Astrocyte of the spinal cord (primary cell): ENCODE data around the gene CKAP2L.
A peak's percentile ranks its signal among the peaks of the same experiment; 100 is the strongest.

Experiments used
- DNase-seq: peaks from one replicate; pipeline ENCODE4 v3.0.0; 2011; ENCODE audit warnings: low read depth, low spot score
- H3K4me3 ChIP-seq: 2 replicates; pipeline ENCODE4 v1.5.1; 2011; ENCODE audit warnings: low read depth, mild to moderate bottlenecking, low read length, moderate library complexity
- in situ Hi-C: cut with HindIII; loops from 2 replicates; pipeline ENCODE4 v1.10.0; 2017; ENCODE audit warnings: low sequenced_read_pairs
- TF ChIP-seq, protein P1 (sequence below): IDR thresholded peaks from 2 replicates; pipeline ENCODE4 v1.5.1; 2012; ENCODE audit warnings: low read depth, mild to moderate bottlenecking, low read length, inconsistent platforms

The CKAP2L gene

DNA sequence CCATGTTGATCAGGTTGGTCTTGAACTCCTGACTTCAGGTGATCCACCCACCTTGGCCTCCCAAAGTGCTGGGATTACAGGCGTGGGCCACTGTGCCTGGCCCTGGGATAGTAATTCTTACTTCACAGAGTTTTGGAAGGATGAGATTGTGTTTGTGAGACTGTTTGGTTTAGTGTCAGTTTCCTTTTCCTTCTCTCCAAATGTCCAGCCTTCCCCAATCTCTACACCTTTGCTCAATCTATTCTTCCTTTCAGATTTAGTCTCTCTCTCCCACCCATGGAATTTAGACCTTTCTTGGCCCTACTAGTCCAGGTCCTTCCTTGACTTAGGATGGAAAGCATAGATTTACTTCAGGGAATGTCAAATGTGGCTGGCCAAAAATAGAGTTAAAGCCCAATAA is 32.1 kb upstream of the CKAP2L start:
- DNase-seq: no peak
- no peak overlapping the region for H3K4me3 ChIP-seq
- TF ChIP-seq, protein P1, sequence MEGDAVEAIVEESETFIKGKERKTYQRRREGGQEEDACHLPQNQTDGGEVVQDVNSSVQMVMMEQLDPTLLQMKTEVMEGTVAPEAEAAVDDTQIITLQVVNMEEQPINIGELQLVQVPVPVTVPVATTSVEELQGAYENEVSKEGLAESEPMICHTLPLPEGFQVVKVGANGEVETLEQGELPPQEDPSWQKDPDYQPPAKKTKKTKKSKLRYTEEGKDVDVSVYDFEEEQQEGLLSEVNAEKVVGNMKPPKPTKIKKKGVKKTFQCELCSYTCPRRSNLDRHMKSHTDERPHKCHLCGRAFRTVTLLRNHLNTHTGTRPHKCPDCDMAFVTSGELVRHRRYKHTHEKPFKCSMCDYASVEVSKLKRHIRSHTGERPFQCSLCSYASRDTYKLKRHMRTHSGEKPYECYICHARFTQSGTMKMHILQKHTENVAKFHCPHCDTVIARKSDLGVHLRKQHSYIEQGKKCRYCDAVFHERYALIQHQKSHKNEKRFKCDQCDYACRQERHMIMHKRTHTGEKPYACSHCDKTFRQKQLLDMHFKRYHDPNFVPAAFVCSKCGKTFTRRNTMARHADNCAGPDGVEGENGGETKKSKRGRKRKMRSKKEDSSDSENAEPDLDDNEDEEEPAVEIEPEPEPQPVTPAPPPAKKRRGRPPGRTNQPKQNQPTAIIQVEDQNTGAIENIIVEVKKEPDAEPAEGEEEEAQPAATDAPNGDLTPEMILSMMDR: no peak
- in situ Hi-C loops: no loop called here

DNA sequence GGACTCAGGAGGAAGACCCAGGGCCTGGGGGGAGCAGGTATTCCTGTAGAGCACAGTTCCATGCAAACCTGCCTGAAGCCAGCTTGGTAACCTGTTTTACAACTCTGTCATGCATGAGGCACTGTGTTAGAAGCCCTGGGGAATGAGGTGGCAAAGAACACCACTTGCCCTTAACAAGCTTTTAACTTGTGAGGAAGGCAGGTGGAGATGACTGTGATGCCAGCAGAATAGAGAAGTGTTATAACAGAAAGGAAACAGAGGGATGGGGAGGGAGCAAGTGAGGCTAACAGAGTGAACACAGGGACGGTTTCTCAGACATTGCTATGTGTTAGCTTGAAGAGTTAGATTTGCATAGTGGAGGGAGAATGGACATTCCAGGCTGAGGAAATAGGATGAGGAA is 31.4 kb upstream of the CKAP2L start:
- TF ChIP-seq, protein P1: no peak
- in situ Hi-C loops: no loop called here
- H3K4me3 ChIP-seq: no peak overlapping the region
- no peak for DNase-seq

DNA sequence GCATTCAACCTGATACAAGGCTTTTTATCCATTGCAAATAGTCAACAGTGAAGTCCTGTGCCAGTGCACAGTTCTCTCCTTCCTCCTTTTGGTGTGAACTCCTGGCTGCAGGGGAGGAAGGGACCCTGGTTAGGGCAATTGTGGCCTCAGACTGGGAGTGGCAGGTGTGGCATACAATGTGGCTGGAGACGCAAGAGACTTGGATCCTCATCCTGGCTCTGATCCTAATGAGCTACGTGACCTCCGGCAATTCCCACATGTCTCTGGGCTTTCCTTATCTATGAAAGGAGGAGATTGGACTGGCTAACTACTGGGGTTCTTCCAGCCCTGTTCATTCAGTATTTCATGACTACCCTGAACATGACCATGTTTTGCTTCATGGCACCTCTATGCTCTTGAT is 30.4 kb upstream of the CKAP2L start:
- H3K4me3 ChIP-seq: no peak overlapping the region
- in situ Hi-C loops: no loop called here
- TF ChIP-seq, protein P1: no peak
- DNase-seq: no peak

DNA sequence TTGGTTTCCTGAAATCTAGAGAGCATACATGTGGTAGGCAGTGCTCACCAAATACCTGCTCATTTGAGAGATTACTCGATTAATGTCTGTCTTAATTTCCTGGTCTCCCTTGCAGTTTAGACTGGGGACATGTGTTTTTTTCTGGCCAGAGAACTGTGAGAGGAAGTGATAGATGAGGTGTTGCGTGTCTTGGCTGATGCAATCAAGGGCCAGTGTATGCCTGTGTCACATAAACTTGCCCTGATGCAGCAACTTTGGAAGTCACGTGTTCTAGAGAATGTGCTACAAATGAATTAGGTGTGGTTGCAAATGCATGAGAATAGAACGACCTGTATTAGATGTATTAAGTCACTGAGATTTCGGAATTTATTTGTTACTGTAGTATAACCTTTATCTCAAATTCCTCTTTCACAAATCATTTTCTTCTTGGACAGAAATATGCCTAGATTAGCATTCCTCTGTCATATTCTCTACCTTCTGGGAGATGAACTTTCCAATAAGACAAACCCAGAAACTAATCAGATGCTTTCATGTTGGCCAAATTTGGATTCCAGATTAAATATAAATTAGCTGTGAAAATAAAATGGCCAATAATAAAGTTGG is 29.8 kb upstream of the CKAP2L start:
- TF ChIP-seq, protein P1: no peak
- H3K4me3 ChIP-seq: no peak overlapping the region
- DNase-seq: peak; percentile 63
- in situ Hi-C loops: no loop called here

DNA sequence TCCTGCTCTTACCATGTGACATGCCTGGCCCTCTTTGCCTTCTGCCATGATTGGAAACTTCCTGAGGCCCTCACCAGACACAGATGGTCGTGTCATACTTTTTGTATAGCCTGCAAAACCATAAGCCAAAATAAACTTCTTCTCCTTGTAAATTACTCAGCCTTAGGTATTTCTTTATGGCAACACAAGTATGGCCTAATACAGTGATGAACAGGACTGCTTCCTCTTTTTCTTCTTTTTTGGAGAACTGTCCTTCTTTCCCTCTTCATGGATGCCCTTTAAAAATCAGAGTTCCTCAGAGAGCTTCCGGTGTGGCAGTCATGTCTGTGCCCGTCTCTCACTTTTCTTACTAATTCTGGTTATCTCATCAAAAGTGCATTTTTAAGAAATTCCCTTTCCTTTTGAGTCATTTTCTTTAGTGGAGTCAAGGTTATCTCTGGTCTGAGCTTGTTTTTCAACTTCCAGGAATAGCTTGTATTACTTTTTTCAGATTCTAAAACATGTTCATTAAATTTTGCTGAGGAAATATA is 29.1 kb upstream of the CKAP2L start:
- in situ Hi-C loops: no loop called here
- TF ChIP-seq, protein P1: no peak
- no peak overlapping the region for H3K4me3 ChIP-seq
- DNase-seq: peak; percentile 7

DNA sequence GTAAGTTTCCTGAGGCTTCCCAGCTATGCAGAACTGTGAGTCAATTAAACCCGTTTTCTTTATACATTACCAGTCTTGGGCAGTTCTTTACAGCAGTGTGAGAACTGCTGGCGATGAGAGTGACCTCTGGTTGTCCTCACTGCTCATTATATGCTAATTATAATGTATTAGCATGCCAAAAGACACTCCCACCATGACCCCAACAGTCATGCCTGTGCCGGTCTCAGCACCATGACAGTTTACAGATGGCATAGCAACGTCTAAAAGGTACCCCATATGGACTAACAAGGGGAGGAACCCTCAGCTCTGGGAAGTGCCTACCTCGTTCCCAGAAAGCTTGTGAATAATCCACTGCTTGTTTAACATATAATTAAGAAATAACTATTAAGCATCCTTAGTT is 28.0 kb upstream of the CKAP2L start:
- TF ChIP-seq, protein P1: no peak
- in situ Hi-C loops: no loop called here
- no peak for DNase-seq
- no peak overlapping the region for H3K4me3 ChIP-seq
